HEK293 (cell line): ENCODE measurements around the gene NTNG1.

ENCODE experiments used
- CTCF ChIA-PET: fragments of 350-600 bp; formaldehyde crosslinking; extraction: SDS; loops from one replicate; lab custom pipeline; 2021; ENCODE audit warnings: antibody characterized with exemption; lab: Yijun Ruan, JAX
- POLR2A ChIA-PET: fragments of 300-600 bp; formaldehyde crosslinking; extraction: SDS; loops from one replicate; lab custom pipeline; 2020; ENCODE audit warnings: antibody characterized with exemption, inconsistent platforms; lab: Yijun Ruan, JAX
- H3K27ac ChIP-seq: fragments of 200-500 bp; sonication (Bioruptor generic); 2 replicates; pipeline ENCODE4 v1.5.1; 2014; ENCODE audit warnings: low read depth, low read length, control low read depth, inconsistent platforms; ENCODE audit errors: extremely low read depth
- H3K36me3 ChIP-seq, 2 experiments: fragments of 200-500 bp in 1 of 2; sonication (Bioruptor generic) in 1 of 2; 1 replicate in 1 of 2; 2 replicates in 1 of 2; pipeline ENCODE4 v1.5.1; 2014 to 2017; ENCODE audit warnings: inconsistent platforms in 2 of 2, low read length in 2 of 2; ENCODE audit not compliant: control insufficient read depth in 2 of 2, insufficient read depth in 1 of 2
- H3K4me1 ChIP-seq: fragments of 200-500 bp; sonication (Bioruptor generic); 2 replicates; pipeline ENCODE4 v1.5.1; 2014; ENCODE audit warnings: mild to moderate bottlenecking, low read length, inconsistent platforms; ENCODE audit not compliant: control insufficient read depth, insufficient read depth
- H3K4me3 ChIP-seq: 2 replicates; pipeline ENCODE4 v1.5.1; 2011; ENCODE audit warnings: low read depth, mild to moderate bottlenecking, control low read depth, low read length, moderate library complexity
- H3K9me3 ChIP-seq: fragments of 200-500 bp; sonication (Bioruptor generic); 2 replicates; pipeline ENCODE4 v1.5.1; 2014; ENCODE audit warnings: low read depth, low read length, inconsistent platforms; ENCODE audit not compliant: control insufficient read depth, insufficient read depth
- FEZF1 ChIP-seq: fragments of 450-650 bp; formaldehyde crosslinking; IDR thresholded peaks from 2 replicates; pipeline ENCODE4 v1.5.1; 2016; ENCODE audit warnings: missing biosample characterization, missing genetic modification characterization
- KLF9 ChIP-seq: fragments of 450-650 bp; formaldehyde crosslinking; IDR thresholded peaks from 2 replicates; pipeline ENCODE4 v1.5.1; 2016; ENCODE audit warnings: missing biosample characterization, missing genetic modification characterization, low read depth
- MYNN ChIP-seq: fragments of 450-650 bp; formaldehyde crosslinking; IDR thresholded peaks from 2 replicates; pipeline ENCODE4 v1.5.1; 2016; ENCODE audit warnings: missing biosample characterization, missing genetic modification characterization, borderline replicate concordance
- REPIN1 ChIP-seq: fragments of 450-650 bp; formaldehyde crosslinking; IDR thresholded peaks from 2 replicates; pipeline ENCODE4 v1.5.1; 2017; ENCODE audit warnings: missing biosample characterization, missing genetic modification characterization, low read depth
- TCF7L2 ChIP-seq: IDR thresholded peaks from 2 replicates; pipeline ENCODE4 v1.6.1; 2011; ENCODE audit warnings: low read depth, mild to moderate bottlenecking, inconsistent platforms, low read length, moderate library complexity, borderline replicate concordance
- TRIM28 ChIP-seq: IDR thresholded peaks from 2 replicates; pipeline ENCODE4 v1.6.1; 2011; ENCODE audit warnings: low read length, control low read depth, borderline replicate concordance
- YY1 ChIP-seq: fragments of 450-650 bp; formaldehyde crosslinking; IDR thresholded peaks from 2 replicates; pipeline ENCODE4 v1.5.1; 2018; ENCODE audit warnings: missing biosample characterization, missing genetic modification characterization
- ZFP3 ChIP-seq: fragments of 450-650 bp; formaldehyde crosslinking; IDR thresholded peaks from 2 replicates; pipeline ENCODE4 v1.5.1; 2016; ENCODE audit warnings: low read depth, missing biosample characterization, missing genetic modification characterization
- ZNF121 ChIP-seq: fragments of 450-650 bp; formaldehyde crosslinking; IDR thresholded peaks from 2 replicates; pipeline ENCODE4 v1.5.1; 2016; ENCODE audit warnings: missing biosample characterization, missing genetic modification characterization
- ZNF133 ChIP-seq: fragments of 450-650 bp; formaldehyde crosslinking; IDR thresholded peaks from 2 replicates; pipeline ENCODE4 v1.5.1; 2016; ENCODE audit warnings: missing biosample characterization, missing genetic modification characterization
- ZNF169 ChIP-seq: fragments of 450-650 bp; formaldehyde crosslinking; IDR thresholded peaks from 2 replicates; pipeline ENCODE4 v1.5.1; 2016; ENCODE audit warnings: missing biosample characterization, missing genetic modification characterization
- ZNF174 ChIP-seq: fragments of 450-650 bp; formaldehyde crosslinking; IDR thresholded peaks from 2 replicates; pipeline ENCODE4 v1.5.0; 2017; ENCODE audit warnings: missing biosample characterization, mild to moderate bottlenecking, missing genetic modification characterization
- ZNF175 ChIP-seq: fragments of 450-650 bp; formaldehyde crosslinking; IDR thresholded peaks from 2 replicates; pipeline ENCODE4 v1.5.1; 2016; ENCODE audit warnings: missing biosample characterization, missing genetic modification characterization
- ZNF19 ChIP-seq: fragments of 450-650 bp; formaldehyde crosslinking; IDR thresholded peaks from 2 replicates; pipeline ENCODE4; 2016; ENCODE audit warnings: missing biosample characterization, missing genetic modification characterization, low read depth
- ZNF423 ChIP-seq: fragments of 450-650 bp; formaldehyde crosslinking; IDR thresholded peaks from 2 replicates; pipeline ENCODE4 v1.5.1; 2016; ENCODE audit warnings: missing biosample characterization, missing genetic modification characterization
- ZNF426 ChIP-seq: fragments of 450-650 bp; formaldehyde crosslinking; IDR thresholded peaks from 2 replicates; pipeline ENCODE4 v1.5.1; 2017; ENCODE audit warnings: missing biosample characterization, missing genetic modification characterization, mild to moderate bottlenecking, inconsistent platforms, moderate library complexity
- ZNF501 ChIP-seq: fragments of 450-650 bp; formaldehyde crosslinking; IDR thresholded peaks from 2 replicates; pipeline ENCODE4 v1.5.1; 2016; ENCODE audit warnings: missing biosample characterization, missing genetic modification characterization
- ZNF513 ChIP-seq: fragments of 450-650 bp; IDR thresholded peaks from 2 replicates; pipeline ENCODE4 v1.5.1; 2018; ENCODE audit warnings: missing biosample characterization, missing genetic modification characterization
- ZNF544 ChIP-seq: fragments of 450-650 bp; formaldehyde crosslinking; IDR thresholded peaks from 2 replicates; pipeline ENCODE4 v1.5.0; 2017; ENCODE audit warnings: missing biosample characterization, missing genetic modification characterization
- ZNF548 ChIP-seq: fragments of 450-650 bp; formaldehyde crosslinking; IDR thresholded peaks from 2 replicates; pipeline ENCODE4 v1.5.1; 2016; ENCODE audit warnings: missing biosample characterization, missing genetic modification characterization
- ZNF660 ChIP-seq: fragments of 450-650 bp; IDR thresholded peaks from 2 replicates; pipeline ENCODE4 v1.5.1; 2018; ENCODE audit warnings: missing biosample characterization, mild to moderate bottlenecking, missing genetic modification characterization
- ZNF707 ChIP-seq: fragments of 450-650 bp; formaldehyde crosslinking; IDR thresholded peaks from 2 replicates; pipeline ENCODE4 v1.5.1; 2016; ENCODE audit warnings: missing biosample characterization, missing genetic modification characterization
- TF ChIP-seq, protein P1 (sequence below): fragments of 450-650 bp; formaldehyde crosslinking; IDR thresholded peaks from 2 replicates; pipeline ENCODE4 v1.5.1; 2016; ENCODE audit warnings: missing biosample characterization, missing genetic modification characterization
- TF ChIP-seq, protein P2 (sequence below): fragments of 450-650 bp; formaldehyde crosslinking; IDR thresholded peaks from 2 replicates; pipeline ENCODE4 v1.5.1; 2016; ENCODE audit warnings: missing biosample characterization, missing genetic modification characterization
- TF ChIP-seq, protein P3 (sequence below): fragments of 450-650 bp; formaldehyde crosslinking; IDR thresholded peaks from 2 replicates; pipeline ENCODE4 v1.5.1; 2016; ENCODE audit warnings: missing biosample characterization, missing genetic modification characterization

NTNG1 gene

GRCh38 chr1:107171333-107171732, 30.5 kb downstream of the NTNG1 start (continued):
- TF ChIP-seq, protein P1, sequence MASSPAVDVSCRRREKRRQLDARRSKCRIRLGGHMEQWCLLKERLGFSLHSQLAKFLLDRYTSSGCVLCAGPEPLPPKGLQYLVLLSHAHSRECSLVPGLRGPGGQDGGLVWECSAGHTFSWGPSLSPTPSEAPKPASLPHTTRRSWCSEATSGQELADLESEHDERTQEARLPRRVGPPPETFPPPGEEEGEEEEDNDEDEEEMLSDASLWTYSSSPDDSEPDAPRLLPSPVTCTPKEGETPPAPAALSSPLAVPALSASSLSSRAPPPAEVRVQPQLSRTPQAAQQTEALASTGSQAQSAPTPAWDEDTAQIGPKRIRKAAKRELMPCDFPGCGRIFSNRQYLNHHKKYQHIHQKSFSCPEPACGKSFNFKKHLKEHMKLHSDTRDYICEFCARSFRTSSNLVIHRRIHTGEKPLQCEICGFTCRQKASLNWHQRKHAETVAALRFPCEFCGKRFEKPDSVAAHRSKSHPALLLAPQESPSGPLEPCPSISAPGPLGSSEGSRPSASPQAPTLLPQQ (tag by site-specific recombination): no peak
- no peak for TF ChIP-seq ZNF174 (tag by site-specific recombination)
- no peak for TF ChIP-seq ZNF513 (tag by site-specific recombination)
- no peak for TF ChIP-seq MYNN (tag by site-specific recombination)
- TF ChIP-seq KLF9: no peak
- TF ChIP-seq, protein P2, sequence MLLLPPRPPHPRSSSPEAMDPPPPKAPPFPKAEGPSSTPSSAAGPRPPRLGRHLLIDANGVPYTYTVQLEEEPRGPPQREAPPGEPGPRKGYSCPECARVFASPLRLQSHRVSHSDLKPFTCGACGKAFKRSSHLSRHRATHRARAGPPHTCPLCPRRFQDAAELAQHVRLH (tag by site-specific recombination): no peak
- TF ChIP-seq, protein P3, sequence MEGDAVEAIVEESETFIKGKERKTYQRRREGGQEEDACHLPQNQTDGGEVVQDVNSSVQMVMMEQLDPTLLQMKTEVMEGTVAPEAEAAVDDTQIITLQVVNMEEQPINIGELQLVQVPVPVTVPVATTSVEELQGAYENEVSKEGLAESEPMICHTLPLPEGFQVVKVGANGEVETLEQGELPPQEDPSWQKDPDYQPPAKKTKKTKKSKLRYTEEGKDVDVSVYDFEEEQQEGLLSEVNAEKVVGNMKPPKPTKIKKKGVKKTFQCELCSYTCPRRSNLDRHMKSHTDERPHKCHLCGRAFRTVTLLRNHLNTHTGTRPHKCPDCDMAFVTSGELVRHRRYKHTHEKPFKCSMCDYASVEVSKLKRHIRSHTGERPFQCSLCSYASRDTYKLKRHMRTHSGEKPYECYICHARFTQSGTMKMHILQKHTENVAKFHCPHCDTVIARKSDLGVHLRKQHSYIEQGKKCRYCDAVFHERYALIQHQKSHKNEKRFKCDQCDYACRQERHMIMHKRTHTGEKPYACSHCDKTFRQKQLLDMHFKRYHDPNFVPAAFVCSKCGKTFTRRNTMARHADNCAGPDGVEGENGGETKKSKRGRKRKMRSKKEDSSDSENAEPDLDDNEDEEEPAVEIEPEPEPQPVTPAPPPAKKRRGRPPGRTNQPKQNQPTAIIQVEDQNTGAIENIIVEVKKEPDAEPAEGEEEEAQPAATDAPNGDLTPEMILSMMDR (tag by site-specific recombination): no peak
- TF ChIP-seq ZNF121 (tag by site-specific recombination): no peak
- TF ChIP-seq, all 188 proteins: peak for 0

- Histone ChIP-seq H3K36me3 (no peaks in the 10 kb centered on the region), H3K4me3 (no peak overlapping the region), H3K9me3 (no peaks in the 10 kb centered on the region), H3K4me1 (no peaks in the 10 kb centered on the region), H3K27ac (no peak overlapping the region)
- CTCF ChIA-PET: no interaction called here
- POLR2A ChIA-PET: no interaction called here
- TF ChIP-seq TCF7L2: no peak
- TF ChIP-seq ZNF19 (tag by site-specific recombination): no peak
- TF ChIP-seq REPIN1 (tag by site-specific recombination): no peak
- TF ChIP-seq ZFP3: no peak
- TF ChIP-seq ZNF501 (tag by site-specific recombination): no peak
- no peak for TF ChIP-seq ZNF423
- no peak for TF ChIP-seq MYNN (tag by site-specific recombination)
- no peak for TF ChIP-seq ZNF707 (tag by site-specific recombination)
- TF ChIP-seq ZNF548 (tag by site-specific recombination): no peak
- no peak for TF ChIP-seq TRIM28
- no peak for TF ChIP-seq FEZF1 (tag by site-specific recombination)
- TF ChIP-seq ZNF544 (tag by site-specific recombination): no peak
- no peak for TF ChIP-seq YY1 (tag by site-specific recombination)
- TF ChIP-seq ZNF169: no peak
- no peak for TF ChIP-seq ZNF175 (tag by site-specific recombination)
- TF ChIP-seq ZNF426 (tag by site-specific recombination): no peak
- no peak for TF ChIP-seq ZNF133 (tag by site-specific recombination)
- TF ChIP-seq, protein P1 (tag by site-specific recombination): no peak
- no peak for TF ChIP-seq ZNF660 (tag by site-specific recombination)
Measured at GRCh38 chr1:107172450-107173170, 31.8 kb downstream of the NTNG1 start.
